GM23338 (cell line): ENCODE measurements around the gene NR1D1. TPM values are rescaled to one million over a fixed set of nuclear protein-coding genes. Genes with fewer than 3 reads are reported as not detected.

ENCODE experiments used
- ATAC-seq: fragments of 200-7000 bp; cut with Tn5 transposase; 3 replicates; pipeline ENCODE4 v1.9.1; 2020
- DNase-seq: peaks from one replicate; pipeline ENCODE4 v3.0.0-alpha.2; 2015; ENCODE audit warnings: low spot score
- H2AFZ ChIP-seq: fragments of 200-600 bp; sonication (generic); 2 replicates; pipeline ENCODE4 v1.8.0; 2016; ENCODE audit warnings: antibody characterized with exemption, mild to moderate bottlenecking, moderate library complexity
- H3F3A ChIP-seq: fragments of 200-600 bp; sonication (generic); replicated peaks from 2 replicates; pipeline ENCODE4 v1.8.0; 2017; ENCODE audit warnings: antibody characterized with exemption, mixed run types, low read depth
- H3K27ac ChIP-seq: fragments of 200-600 bp; sonication (generic); 2 replicates; pipeline ENCODE4 v1.6.1; 2016; ENCODE audit warnings: low read depth
- H3K27me3 ChIP-seq: fragments of 200-600 bp; sonication (generic); 2 replicates; pipeline ENCODE4 v1.8.0; 2016; ENCODE audit warnings: mild to moderate bottlenecking, mixed run types, moderate library complexity; ENCODE audit not compliant: insufficient read depth
- H3K36me3 ChIP-seq: fragments of 200-600 bp; sonication (generic); 2 replicates; pipeline ENCODE4 v1.8.0; 2016; ENCODE audit warnings: mild to moderate bottlenecking; ENCODE audit not compliant: insufficient read depth
- H3K4me1 ChIP-seq: fragments of 200-600 bp; sonication (generic); 2 replicates; pipeline ENCODE4 v1.8.0; 2016; ENCODE audit warnings: mild to moderate bottlenecking, moderate library complexity; ENCODE audit not compliant: insufficient read depth
- H3K4me2 ChIP-seq: fragments of 200-600 bp; sonication (generic); 2 replicates; pipeline ENCODE4 v1.7.1; 2017; ENCODE audit warnings: mixed run types
- H3K4me3 ChIP-seq: fragments of 200-600 bp; sonication (generic); 2 replicates; pipeline ENCODE4 v1.6.1; 2016; ENCODE audit warnings: mixed run types
- H3K79me2 ChIP-seq: fragments of 200-600 bp; sonication (generic); replicated peaks from 2 replicates; pipeline ENCODE4 v1.8.0; 2017; ENCODE audit warnings: mild to moderate bottlenecking; ENCODE audit not compliant: insufficient read depth
- H3K9me2 ChIP-seq: fragments of 200-600 bp; sonication (generic); 2 replicates; pipeline ENCODE4 v1.8.0; 2017; ENCODE audit not compliant: insufficient read depth
- H4K20me1 ChIP-seq: fragments of 200-600 bp; sonication (generic); replicated peaks from 2 replicates; pipeline ENCODE4 v1.8.0; 2017; ENCODE audit warnings: mild to moderate bottlenecking; ENCODE audit not compliant: insufficient read depth
- H3K27ac Mint-ChIP-seq: 2 replicates; pipeline ENCODE4 v1.8.0; 2020; ENCODE audit warnings: inconsistent platforms, mild to moderate bottlenecking, moderate library complexity, mixed read lengths
- H3K27me3 Mint-ChIP-seq: 3 replicates; pipeline ENCODE4 v1.8.0; 2022; ENCODE audit warnings: low read depth, mild to moderate bottlenecking, moderate library complexity, mixed read lengths, inconsistent platforms; ENCODE audit not compliant: insufficient read depth, poor library complexity
- H3K36me3 Mint-ChIP-seq: 3 replicates; pipeline ENCODE4 v1.8.0; 2021; ENCODE audit warnings: low read depth, mild to moderate bottlenecking, inconsistent platforms, moderate library complexity, mixed read lengths
- H3K4me1 Mint-ChIP-seq: 3 replicates; pipeline ENCODE4 v1.8.0; 2020; ENCODE audit warnings: mild to moderate bottlenecking, inconsistent platforms, mixed read lengths
- H3K4me3 Mint-ChIP-seq: 3 replicates; pipeline ENCODE4 v1.8.0; 2021; ENCODE audit warnings: moderate library complexity, mild to moderate bottlenecking, inconsistent platforms, mixed read lengths
- H3K9me3 Mint-ChIP-seq: 3 replicates; pipeline ENCODE4 v1.8.0; 2020; ENCODE audit warnings: moderate library complexity, mild to moderate bottlenecking, inconsistent platforms, mixed read lengths
- CREB1 ChIP-seq: fragments of 250-450 bp; sonication (Bioruptor Pico); IDR thresholded peaks from 2 replicates; pipeline ENCODE4 v1.5.0; 2020; ENCODE audit warnings: low read depth, mild to moderate bottlenecking, moderate library complexity
- CTCF ChIP-seq, 2 experiments: fragments of 200-600 bp in 1 of 2; sonication (generic) in 1 of 2; conservative IDR thresholded peaks; 2 replicates each; pipeline versions ENCODE4 v1.5.1 to v1.6.1; 2016 to 2017; ENCODE audit warnings: antibody characterized with exemption in 2 of 2, low read depth in 2 of 2, mild to moderate bottlenecking in 2 of 2, moderate library complexity in 1 of 2
- EZH2 ChIP-seq: fragments of 200-600 bp; sonication (generic); IDR thresholded peaks from one replicate; pipeline ENCODE4 v1.8.0; 2017; ENCODE audit warnings: antibody characterized with exemption, mild to moderate bottlenecking, low read depth; ENCODE audit not compliant: unreplicated experiment
- POLR2AphosphoS5 ChIP-seq: IDR thresholded peaks from 2 replicates; pipeline ENCODE4 v1.6.1; 2016; ENCODE audit warnings: antibody characterized with exemption, low read depth
- STAT1 ChIP-seq: IDR thresholded peaks from one replicate; pipeline ENCODE4 v1.6.1; 2016; ENCODE audit warnings: antibody characterized with exemption; ENCODE audit not compliant: unreplicated experiment
- ZNF331 ChIP-seq: fragments of 250-450 bp; sonication (Bioruptor Pico); IDR thresholded peaks from 2 replicates; pipeline ENCODE4 v1.5.0; 2020; ENCODE audit warnings: low read depth, mild to moderate bottlenecking, moderate library complexity
- polyA plus RNA-seq: library from polyadenylated mRNA; unstranded; fragments of >200 nt; fragmentation: Nextera tagmentation; extraction: Ambion mirVana; gene quantifications from 2 replicates; pipeline ENCODE4 v1.2.1, GENCODE V29; 2016
- total RNA-seq: library from RNA; depleted of rRNA; stranded (reverse); fragments of >200 nt; shearing (Covaris generic); gene quantifications from 2 replicates; pipeline ENCODE4 v1.2.3, GENCODE V29; 2014

Gene NR1D1
- total and polyA plus RNA-seq, 2 experiments from 2014 or later, result 3.3 to 4.2 TPM

GRCh38 chr17:40063187-40063771 is 37.1 kb downstream of the NR1D1 start:
- Mint-ChIP-seq H3K4me3 (peak overlapping the region; percentile 82), H3K27ac (no peak overlapping the region), H3K4me1 (peaks cover 60% of the 10 kb centered on the region), H3K27me3 (peaks cover 36% of the 10 kb centered on the region), H3K9me3 (no peaks in the 10 kb centered on the region), H3K36me3 (no peaks in the 10 kb centered on the region)
- Histone ChIP-seq H4K20me1 (no peaks in the 10 kb centered on the region), H3K4me2 (peak overlapping the region; percentile 89), H3K27me3 (peaks cover 20% of the 10 kb centered on the region), H3K36me3 (no peaks in the 10 kb centered on the region), H3K79me2 (no peaks in the 10 kb centered on the region), H3K4me3 (peak overlapping the region; percentile 92), H2AFZ (peak overlapping the region; percentile 91), H3K27ac (no peak overlapping the region), H3K9me2 (no peaks in the 10 kb centered on the region), H3K4me1 (peaks cover 37% of the 10 kb centered on the region), H3F3A (0 out of 2 replicates have a peak, but pooled peaks cover 20% of the 10 kb centered on the region)
- no peak for DNase-seq
- ATAC-seq, result peak; percentile 64
- TF ChIP-seq POLR2AphosphoS5 (peak; percentile 66), CREB1 (CRISPR knock-in tag) (no peak)

- Histone ChIP-seq H4K20me1 (no peaks in the 10 kb centered on the region), H3K36me3 (no peaks in the 10 kb centered on the region), H3K27me3 (peaks cover 20% of the 10 kb centered on the region), H3K4me3 (peak within 1 kb of the TSS; percentile 92), H3F3A (0 out of 2 replicates have a peak, but pooled peaks cover 15% of the 10 kb centered on the region), H2AFZ (peak within 1 kb of the TSS; percentile 91), H3K4me1 (peaks cover 34% of the 10 kb centered on the region), H3K27ac (no peak within 1 kb of the TSS), H3K79me2 (no peaks in the 10 kb centered on the region), H3K4me2 (peak within 1 kb of the TSS; percentile 89), H3K9me2 (no peaks in the 10 kb centered on the region)
- H3K27ac Mint-ChIP-seq, result no peak within 1 kb of the TSS
- peaks cover 35% of the 10 kb centered on the region for H3K27me3 Mint-ChIP-seq
- peaks cover 58% of the 10 kb centered on the region for H3K4me1 Mint-ChIP-seq
- DNase-seq (peak; percentile 83), ATAC-seq (peak; percentile 62)
- H3K4me3 Mint-ChIP-seq, result peak within 1 kb of the TSS; percentile 88
- no peaks in the 10 kb centered on the region for H3K36me3 Mint-ChIP-seq
- TF ChIP-seq ZNF331 (CRISPR knock-in tag) (no peak), CTCF (conservative IDR thresholded peaks at IDR 0.05; ENCODE audit: low read depth in 2 of 2) (peak in 1 of 2 experiments; percentile 36; a peak in 2 of 4 replicates)
- H3K9me3 Mint-ChIP-seq, result no peaks in the 10 kb centered on the region
Measured at GRCh38 chr17:40062329-40063186, 37.8 kb downstream of the NR1D1 start, which contains the start of gene THRA. Gene THRA (plus strand): TSS chr17:40062965. CDS start chr17:40074489, 11,524 bp downstream.

- no peak overlapping the region for H2AFZ ChIP-seq
- H3K4me2 ChIP-seq, result peak overlapping the region; percentile 88
- DNase-seq, result no peak
- TF ChIP-seq POLR2AphosphoS5 (no peak), STAT1 (no peak), EZH2 (no peak), CTCF (conservative IDR thresholded peaks at IDR 0.05; ENCODE audit: low read depth in 2 of 2) (no peak)
- H3K79me2 ChIP-seq, result no peaks in the 10 kb centered on the region
- H3K27ac ChIP-seq, result no peak overlapping the region
- H3K36me3 Mint-ChIP-seq, result no peaks in the 10 kb centered on the region
- no peaks in the 10 kb centered on the region for H3K9me3 Mint-ChIP-seq
- no peak for ATAC-seq
- peaks cover 53% of the 10 kb centered on the region for H3K4me1 Mint-ChIP-seq
- peaks cover 20% of the 10 kb centered on the region for H3K27me3 ChIP-seq
- peak overlapping the region; percentile 72; the same call in 1 of the 2 replicates for H3K4me3 ChIP-seq
- peaks cover 29% of the 10 kb centered on the region for H3K27me3 Mint-ChIP-seq
- H3K36me3 ChIP-seq, result no peaks in the 10 kb centered on the region
- H3F3A ChIP-seq, result 0 out of 2 replicates have a peak, but pooled peaks cover 15% of the 10 kb centered on the region
- peaks cover 34% of the 10 kb centered on the region for H3K4me1 ChIP-seq
- H3K4me3 Mint-ChIP-seq, result peak overlapping the region; percentile 88
- no peak overlapping the region for H3K27ac Mint-ChIP-seq
- no peaks in the 10 kb centered on the region for H3K9me2 ChIP-seq
- H4K20me1 ChIP-seq, result no peaks in the 10 kb centered on the region
Measured at GRCh38 chr17:40061609-40062038, 38.8 kb downstream of the NR1D1 start.
